ENCODE measurements around the gene ENOX2. TPM values are rescaled to one million over a fixed set of nuclear protein-coding genes. Genes with fewer than 3 reads are reported as not detected.

ENOX2 gene
- 10.3 and 11.6 TPM in 2 replicates for total RNA-seq

GRCh38 chrX:130902783-130903613 lies at the start of gene ENOX2:
TSS of gene ENOX2 (minus strand) at chrX:130903209. CDS start at chrX:130703216, 199,993 bp downstream.

Other genes starting within 250 kb of the ENOX2 start
- gene ARHGAP36, start 155.1 kb upstream of the ENOX2 start, total RNA-seq, result not detected in 2 replicates